K562 (cell line): ENCODE data around the gene FGF2. TPM values are rescaled to one million over a fixed set of nuclear protein-coding genes. Genes with fewer than 3 reads are reported as not detected.

ENCODE experiments used
- ARNT ChIP-seq, 2 experiments: fragments of 450-650 bp; IDR thresholded peaks; 2 replicates each; pipeline ENCODE4 v1.6.1; 2016; ENCODE audit warnings: mild to moderate bottlenecking in 1 of 2
- CEBPG ChIP-seq, 3 experiments: fragments of 200-800 bp in 1 of 3; sonication (Bioruptor generic) in 1 of 3; sonication (generic) in 1 of 3; formaldehyde crosslinking in 1 of 3; IDR thresholded peaks in 2 of 3; conservative IDR thresholded peaks in 1 of 3; 2 replicates each; pipeline versions ENCODE4 v1.6.1 to v1.8.0; 2016 to 2022; ENCODE audit warnings: missing compliant biosample characterization in 2 of 3, missing genetic modification characterization in 2 of 3, mild to moderate bottlenecking in 1 of 3, missing genetic modification reagents in 1 of 3
- CHAMP1 ChIP-seq: fragments of 450-650 bp; IDR thresholded peaks from 2 replicates; pipeline ENCODE4 v1.6.1; 2016; ENCODE audit warnings: mild to moderate bottlenecking
- E2F1 ChIP-seq: sonication (generic); formaldehyde crosslinking; IDR thresholded peaks from 2 replicates; pipeline ENCODE4 v1.8.1; 2023; ENCODE audit warnings: mild to moderate bottlenecking, missing genetic modification reagents, moderate library complexity
- MAZ ChIP-seq, 2 experiments: fragments of 450-650 bp in 1 of 2; sonication (generic) in 1 of 2; formaldehyde crosslinking; IDR thresholded peaks in 1 of 2; conservative IDR thresholded peaks in 1 of 2; 2 replicates each; pipeline versions ENCODE4 v1.4.0 to v1.5.0; 2020; ENCODE audit warnings: mild to moderate bottlenecking in 1 of 2, missing genetic modification reagents in 1 of 2
- MITF ChIP-seq: IDR thresholded peaks from 2 replicates; pipeline ENCODE4 v1.6.1; 2014; ENCODE audit warnings: antibody characterized with exemption
- MYNN ChIP-seq, 2 experiments: sonication (generic); formaldehyde crosslinking in 1 of 2; IDR thresholded peaks; 2 replicates each; pipeline versions ENCODE4 v1.5.0 to v1.6.1; 2016 to 2020; ENCODE audit warnings: antibody characterized with exemption in 1 of 2, missing genetic modification reagents in 1 of 2
- NFE2 ChIP-seq: IDR thresholded peaks from 2 replicates; pipeline ENCODE4 v1.6.1; 2014; ENCODE audit warnings: antibody characterized with exemption, low read depth
- NFRKB ChIP-seq: fragments of 450-650 bp; IDR thresholded peaks from 2 replicates; pipeline ENCODE4 v1.6.1; 2016; ENCODE audit warnings: low read depth
- PBX2 ChIP-seq, 2 experiments: IDR thresholded peaks in 1 of 2; conservative IDR thresholded peaks in 1 of 2; 2 replicates each; pipeline ENCODE4 v1.6.1; 2016; ENCODE audit warnings: low read depth in 2 of 2, mild to moderate bottlenecking in 1 of 2, missing compliant biosample characterization in 1 of 2, missing genetic modification characterization in 1 of 2, moderate library complexity in 1 of 2
- PHF21A ChIP-seq: fragments of 450-650 bp; IDR thresholded peaks from 2 replicates; pipeline ENCODE4 v1.6.1; 2017; ENCODE audit warnings: low read depth, borderline replicate concordance
- RBBP5 ChIP-seq: fragments of 200-600 bp; sonication (generic); IDR thresholded peaks from 2 replicates; pipeline ENCODE4 v1.6.1; 2012; ENCODE audit warnings: borderline replicate concordance, mild to moderate bottlenecking, low read length, control low read depth, inconsistent platforms; ENCODE audit not compliant: insufficient read depth, poor library complexity, severe bottlenecking
- SIRT6 ChIP-seq: IDR thresholded peaks from one replicate; pipeline ENCODE4 v1.6.1; 2012; ENCODE audit warnings: low read depth, mild to moderate bottlenecking, control low read depth, inconsistent platforms, low read length, moderate library complexity
- TAF7 ChIP-seq: fragments of 450-650 bp; IDR thresholded peaks from 2 replicates; pipeline ENCODE4 v1.6.1; 2016; ENCODE audit warnings: missing genetic modification characterization, missing compliant biosample characterization
- TEAD4 ChIP-seq, 2 experiments: sonication (generic) in 1 of 2; formaldehyde crosslinking in 1 of 2; IDR thresholded peaks; 2 replicates each; pipeline versions ENCODE4 v1.6.1 to v1.8.0; 2012 to 2022; ENCODE audit warnings: borderline replicate concordance in 1 of 2, inconsistent platforms in 1 of 2, low read length in 1 of 2, mild to moderate bottlenecking in 1 of 2, missing genetic modification reagents in 1 of 2
- U2AF1 ChIP-seq: fragments of 200-400 bp; formaldehyde crosslinking; optimal IDR thresholded peaks from 2 replicates; pipeline ENCODE3; 2017; ENCODE audit warnings: mild to moderate bottlenecking, low read depth, low read length, moderate library complexity
- ZNF212 ChIP-seq: fragments of 450-650 bp; formaldehyde crosslinking; IDR thresholded peaks from 2 replicates; pipeline ENCODE4 v1.4.0; 2020; ENCODE audit warnings: mild to moderate bottlenecking
- ZNF347 ChIP-seq: fragments of 450-650 bp; formaldehyde crosslinking; IDR thresholded peaks from 2 replicates; pipeline ENCODE4 v1.4.0; 2020; ENCODE audit warnings: low read depth, mild to moderate bottlenecking, moderate library complexity
- ZNF644 ChIP-seq: fragments of 200-800 bp; sonication (Bioruptor generic); IDR thresholded peaks from 2 replicates; pipeline ENCODE4 v1.6.1; 2016; ENCODE audit warnings: low read depth, missing genetic modification characterization, missing compliant biosample characterization
- polyA plus RNA-seq, 8 experiments: library from polyadenylated mRNA; depleted of rRNA in 4 of 8; stranded (reverse) in 5 of 8; unstranded in 3 of 8; fragments of >200 nt; fragmentation: Nextera tagmentation in 2 of 8; fragmentation: Illumina TruSeq in 1 of 8; extraction: Ambion mirVana in 2 of 8; extraction: Trizol in 1 of 8; gene quantifications; 2 replicates each; pipeline versions ENCODE4 v1.2.1 to v1.2.3, GENCODE V29; 2011 to 2014; ENCODE audit warnings: inconsistent platforms in 1 of 8, missing spikeins in 1 of 8
- total RNA-seq, 7 experiments: library from RNA; depleted of rRNA in 6 of 7; stranded (reverse); fragments of >200 nt in 6 of 7; fragmentation: Illumina TruSeq in 2 of 7; extraction: Trizol in 2 of 7; gene quantifications; 2 replicates each; pipeline versions ENCODE4 v1.2.1 to v1.2.3, GENCODE V29; 2011 to 2021; ENCODE audit warnings: low replicate concordance in 1 of 7

The FGF2 gene
- total and polyA plus RNA-seq, 9 of the 15 experiments (the other 6 are each of a cell fraction or from before 2014, with no cell fraction given), result 2.5 to 19.4 (median 9.2) TPM

GRCh38 chr4:122803788-122804208 is 22.8 kb upstream of the FGF2 start (continued):
- TF ChIP-seq RBBP5, result no peak
- no peak for TF ChIP-seq MITF
- TF ChIP-seq CEBPG (CRISPR knock-in tag; IDR thresholded peaks at IDR 0.05), result no peak
- 0 out of 4 replicates have a peak, but pooled peaks of 1 of the 2 experiments have one; percentile 28 for TF ChIP-seq CEBPG (tag; conservative IDR thresholded peaks at IDR 0.05 in 1 of 2, IDR thresholded peaks at IDR 0.05 in 1 of 2)
- TF ChIP-seq ZNF644 (tag), result no peak
- no peak for TF ChIP-seq ZNF347 (CRISPR knock-in tag)
- no peak for TF ChIP-seq ZNF212 (CRISPR knock-in tag)
- TF ChIP-seq SIRT6, result no peak
- no peak for TF ChIP-seq MAZ (CRISPR knock-in tag; conservative IDR thresholded peaks at IDR 0.05 in 1 of 2, IDR thresholded peaks at IDR 0.05 in 1 of 2)
- no peak for TF ChIP-seq PHF21A
- TF ChIP-seq ARNT (IDR thresholded peaks at IDR 0.05), result 0 out of 4 replicates have a peak, but pooled peaks of 1 of the 2 experiments have one; percentile 43
- TF ChIP-seq PBX2 (CRISPR knock-in tag; IDR thresholded peaks at IDR 0.05; ENCODE audit: low read depth), result no peak
- no peak for TF ChIP-seq PBX2 (tag; conservative IDR thresholded peaks at IDR 0.05; ENCODE audit: low read depth)
- no peak for TF ChIP-seq TAF7
- no peak for TF ChIP-seq E2F1 (CRISPR knock-in tag)
- peak; percentile 88; the same call in 1 of the 2 replicates for TF ChIP-seq CHAMP1
- no peak; the same call in 1 of the 2 replicates for TF ChIP-seq TEAD4 (IDR thresholded peaks at IDR 0.05; ENCODE audit: low read length)
- no peak for TF ChIP-seq TEAD4 (CRISPR knock-in tag; IDR thresholded peaks at IDR 0.05; ENCODE audit: borderline replicate concordance)
- no peak for TF ChIP-seq U2AF1
- TF ChIP-seq MYNN (IDR thresholded peaks at IDR 0.05), result peak; percentile 41; the same call in 1 of the 2 replicates
- TF ChIP-seq MYNN (CRISPR knock-in tag; IDR thresholded peaks at IDR 0.05), result no peak
- TF ChIP-seq NFE2, result no peak
- no peak for TF ChIP-seq NFRKB
